Testis (tissue), 2 donors: ENCODE results near the gene TPRG1.

Experiments
- POLR2A ChIP-seq: fragments of 450-650 bp; IDR thresholded peaks from one replicate; pipeline ENCODE4 v1.6.1; 2017; ENCODE audit warnings: antibody characterized with exemption, mild to moderate bottlenecking, moderate library complexity
- TF ChIP-seq, protein P1 (sequence below), 3 experiments: fragments of 450-650 bp in 2 of 3; fragments of 200-600 bp in 1 of 3; sonication (generic) in 1 of 3; IDR thresholded peaks; one replicate each; pipeline ENCODE4 v1.5.1; 2016 to 2019; ENCODE audit warnings: antibody characterized with exemption in 3 of 3, mild to moderate bottlenecking in 2 of 3, moderate library complexity in 1 of 3

DNA sequence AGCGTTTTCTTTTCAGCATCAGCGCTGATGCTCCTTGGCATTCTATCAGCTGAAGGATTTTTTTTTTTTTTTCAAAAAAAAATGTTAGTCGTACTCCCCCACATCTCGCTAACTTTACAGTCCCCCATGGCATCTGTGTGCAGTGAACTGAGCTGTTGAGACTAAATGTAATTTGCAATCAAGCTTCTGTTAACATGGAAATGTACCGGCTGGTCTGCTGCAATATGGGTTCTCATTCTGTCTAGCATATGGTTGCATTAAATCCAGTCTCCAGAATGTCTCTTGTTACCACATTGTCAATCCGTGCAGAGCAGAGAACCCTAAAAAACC is 32.2 kb upstream of the TPRG1 start:
- TF ChIP-seq, protein P1, sequence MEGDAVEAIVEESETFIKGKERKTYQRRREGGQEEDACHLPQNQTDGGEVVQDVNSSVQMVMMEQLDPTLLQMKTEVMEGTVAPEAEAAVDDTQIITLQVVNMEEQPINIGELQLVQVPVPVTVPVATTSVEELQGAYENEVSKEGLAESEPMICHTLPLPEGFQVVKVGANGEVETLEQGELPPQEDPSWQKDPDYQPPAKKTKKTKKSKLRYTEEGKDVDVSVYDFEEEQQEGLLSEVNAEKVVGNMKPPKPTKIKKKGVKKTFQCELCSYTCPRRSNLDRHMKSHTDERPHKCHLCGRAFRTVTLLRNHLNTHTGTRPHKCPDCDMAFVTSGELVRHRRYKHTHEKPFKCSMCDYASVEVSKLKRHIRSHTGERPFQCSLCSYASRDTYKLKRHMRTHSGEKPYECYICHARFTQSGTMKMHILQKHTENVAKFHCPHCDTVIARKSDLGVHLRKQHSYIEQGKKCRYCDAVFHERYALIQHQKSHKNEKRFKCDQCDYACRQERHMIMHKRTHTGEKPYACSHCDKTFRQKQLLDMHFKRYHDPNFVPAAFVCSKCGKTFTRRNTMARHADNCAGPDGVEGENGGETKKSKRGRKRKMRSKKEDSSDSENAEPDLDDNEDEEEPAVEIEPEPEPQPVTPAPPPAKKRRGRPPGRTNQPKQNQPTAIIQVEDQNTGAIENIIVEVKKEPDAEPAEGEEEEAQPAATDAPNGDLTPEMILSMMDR (IDR thresholded peaks at IDR 0.05), result no peak
- TF ChIP-seq POLR2A, result no peak
